Caco-2 (cell line): ENCODE data around the gene PID1. TPM values are rescaled to one million over a fixed set of nuclear protein-coding genes. Genes with fewer than 3 reads are reported as not detected.

Source experiments
- BruUV-seq: library from RNA; stranded (reverse); fragments of 400-500 nt; replicated peaks from 2 replicates; lab custom pipeline; 2021; lab: Mats Ljungman, UMichigan
- CTCF ChIA-PET: fragments of 300-600 bp; sonication (Branson Sonifier 250); formaldehyde crosslinking; loops from one replicate; lab custom pipeline; 2022; ENCODE audit warnings: antibody characterized with exemption; lab: Charles Lee
- POLR2A ChIA-PET: fragments of 300-600 bp; sonication (Branson Sonifier 250); formaldehyde crosslinking; loops from one replicate; lab custom pipeline; 2022; ENCODE audit warnings: antibody characterized with exemption; lab: Charles Lee
- DNase-seq, 2 experiments: peaks; one replicate each; pipeline versions ENCODE4 v3.0.0 to v3.0.0-alpha.2; 2020 to 2022
- H3K27me3 ChIP-seq: replicated peaks from 2 replicates; pipeline ENCODE4 v1.6.0; 2011; ENCODE audit warnings: low read length; ENCODE audit not compliant: control insufficient read depth, insufficient read depth
- H3K36me3 ChIP-seq: 2 replicates; pipeline ENCODE4 v1.5.1; 2011; ENCODE audit warnings: low read length; ENCODE audit not compliant: control insufficient read depth, insufficient read depth
- H3K4me1 ChIP-seq: fragments of 250-450 bp; sonication (Bioruptor Pico); 2 replicates; pipeline ENCODE4 v1.5.1; 2020; ENCODE audit warnings: mild to moderate bottlenecking
- H3K4me3 ChIP-seq: 2 replicates; pipeline ENCODE4 v1.5.1; 2011; ENCODE audit warnings: low read depth, mild to moderate bottlenecking, control low read depth, low read length
- H3K9me3 ChIP-seq: fragments of 250-450 bp; sonication (Bioruptor Pico); 2 replicates; pipeline ENCODE4 v1.5.1; 2020; ENCODE audit warnings: mild to moderate bottlenecking, moderate library complexity
- H3K27ac Mint-ChIP-seq: one replicate; pipeline ENCODE4 v1.8.0; 2022; ENCODE audit warnings: mixed read lengths; ENCODE audit not compliant: unreplicated experiment
- H3K27me3 Mint-ChIP-seq: one replicate; pipeline ENCODE4 v1.8.0; 2022; ENCODE audit warnings: mixed read lengths; ENCODE audit not compliant: insufficient read depth, unreplicated experiment
- H3K36me3 Mint-ChIP-seq: one replicate; pipeline ENCODE4 v1.8.0; 2022; ENCODE audit warnings: mild to moderate bottlenecking, mixed read lengths; ENCODE audit not compliant: insufficient read depth, unreplicated experiment
- H3K4me1 Mint-ChIP-seq: one replicate; pipeline ENCODE4 v1.8.0; 2022; ENCODE audit warnings: low read depth, mixed read lengths; ENCODE audit not compliant: unreplicated experiment
- H3K4me3 Mint-ChIP-seq: one replicate; pipeline ENCODE4 v1.8.0; 2022; ENCODE audit warnings: mild to moderate bottlenecking, moderate library complexity, mixed read lengths; ENCODE audit not compliant: unreplicated experiment
- H3K9me3 Mint-ChIP-seq: one replicate; pipeline ENCODE4 v1.8.0; 2022; ENCODE audit warnings: mixed read lengths; ENCODE audit not compliant: unreplicated experiment
- CTCF ChIP-seq, 2 experiments: fragments of 200-600 bp in 1 of 2; IDR thresholded peaks; 1 replicate in 1 of 2; 2 replicates in 1 of 2; pipeline versions ENCODE4 v1.5.1 to v1.8.0; 2011 to 2022; ENCODE audit warnings: antibody characterized with exemption in 1 of 2, control low read depth in 1 of 2, inconsistent platforms in 1 of 2, low read depth in 1 of 2, low read length in 1 of 2, mild to moderate bottlenecking in 1 of 2, moderate library complexity in 1 of 2; ENCODE audit not compliant: insufficient read depth in 1 of 2, severe bottlenecking in 1 of 2, unreplicated experiment in 1 of 2
- intact Hi-C: fragments of 100-400 bp; cut with micrococcal nuclease; formaldehyde crosslinking; loops from one replicate; pipeline ENCODE4 v1.10.0; 2022; ENCODE audit not compliant: unreplicated experiment
- total RNA-seq: library from RNA; stranded (reverse); gene quantifications from 2 replicates; pipeline ENCODE4 v1.2.3, GENCODE V29; 2022

Gene PID1
- total RNA-seq, 1 experiment from 2014 or later = 9.8 TPM

GRCh38 chr2:229054311-229054710, 216.8 kb downstream of the PID1 start:
- no peak overlapping the region for H3K4me3 Mint-ChIP-seq
- BruUV-seq = no TSS peak
- ChIA-PET POLR2A (no interaction called here), CTCF (no interaction called here)
- intact Hi-C loops = no loop called here
- no peaks in the 10 kb centered on the region for H3K4me1 ChIP-seq
- no peaks in the 10 kb centered on the region for H3K27me3 Mint-ChIP-seq
- no peaks in the 10 kb centered on the region for H3K27me3 ChIP-seq
- H3K4me3 ChIP-seq = no peak overlapping the region
- H3K9me3 ChIP-seq = no peaks in the 10 kb centered on the region
- H3K36me3 ChIP-seq = no peaks in the 10 kb centered on the region
- no peak for TF ChIP-seq CTCF (IDR thresholded peaks at IDR 0.05; ENCODE audit: insufficient read depth in 1 of 2, low read depth in 1 of 2, low read length in 1 of 2, severe bottlenecking in 1 of 2, unreplicated experiment in 1 of 2)
- no peaks in the 10 kb centered on the region for H3K4me1 Mint-ChIP-seq
- no peaks in the 10 kb centered on the region for H3K36me3 Mint-ChIP-seq
- H3K27ac Mint-ChIP-seq = no peak overlapping the region
- H3K9me3 Mint-ChIP-seq = no peaks in the 10 kb centered on the region
- no peak for DNase-seq

GRCh38 chr2:229051798-229052197, 219.3 kb downstream of the PID1 start:
- no peak overlapping the region for H3K4me3 ChIP-seq
- H3K4me1 Mint-ChIP-seq = no peaks in the 10 kb centered on the region
- BruUV-seq = no TSS peak
- H3K36me3 ChIP-seq = no peaks in the 10 kb centered on the region
- H3K9me3 Mint-ChIP-seq = no peaks in the 10 kb centered on the region
- no peak for DNase-seq
- H3K36me3 Mint-ChIP-seq = no peaks in the 10 kb centered on the region
- no peak overlapping the region for H3K4me3 Mint-ChIP-seq
- H3K27me3 ChIP-seq = no peaks in the 10 kb centered on the region
- H3K9me3 ChIP-seq = no peaks in the 10 kb centered on the region
- H3K27me3 Mint-ChIP-seq = no peaks in the 10 kb centered on the region
- intact Hi-C loops = no loop called here
- POLR2A ChIA-PET = no interaction called here
- TF ChIP-seq CTCF (IDR thresholded peaks at IDR 0.05; ENCODE audit: insufficient read depth in 1 of 2, low read depth in 1 of 2, low read length in 1 of 2, severe bottlenecking in 1 of 2, unreplicated experiment in 1 of 2) = no peak
- CTCF ChIA-PET = no interaction called here
- no peak overlapping the region for H3K27ac Mint-ChIP-seq
- H3K4me1 ChIP-seq = no peaks in the 10 kb centered on the region

- TF ChIP-seq CTCF (IDR thresholded peaks at IDR 0.05; ENCODE audit: insufficient read depth in 1 of 2, low read depth in 1 of 2, low read length in 1 of 2, severe bottlenecking in 1 of 2, unreplicated experiment in 1 of 2) = no peak
- Histone ChIP-seq H3K4me3 (no peak overlapping the region), H3K9me3 (no peaks in the 10 kb centered on the region), H3K27me3 (no peaks in the 10 kb centered on the region), H3K4me1 (no peaks in the 10 kb centered on the region), H3K36me3 (no peaks in the 10 kb centered on the region)
- H3K36me3 Mint-ChIP-seq = no peaks in the 10 kb centered on the region
- no peak overlapping the region for H3K27ac Mint-ChIP-seq
- BruUV-seq = no TSS peak
- CTCF ChIA-PET = no interaction called here
- no peaks in the 10 kb centered on the region for H3K9me3 Mint-ChIP-seq
- H3K4me1 Mint-ChIP-seq = no peaks in the 10 kb centered on the region
- no peak overlapping the region for H3K4me3 Mint-ChIP-seq
- H3K27me3 Mint-ChIP-seq = no peaks in the 10 kb centered on the region
- intact Hi-C loops = no loop called here
- POLR2A ChIA-PET = no interaction called here
- DNase-seq = no peak
These were observed 221.0 kb downstream of the PID1 start for GRCh38 chr2:229050133-229050532.
